ENCODE measurements around the gene UBE2U. TPM values are rescaled to one million over a fixed set of nuclear protein-coding genes. Genes with fewer than 3 reads are reported as not detected.

Gene UBE2U
- total and polyA plus RNA-seq, 9 donors, result not detected

- intact Hi-C loops (cut with DNase I), result no loop called here
- Histone ChIP-seq H3K27me3 (no peaks in the 10 kb centered on the region), H3K9me3 (no peaks in the 10 kb centered on the region), H3K4me3 (no peak overlapping the region), H3K27ac (no peak overlapping the region), H3K4me1 (ENCODE audit: insufficient read depth) (no peaks in the 10 kb centered on the region), H3K36me3 (no peaks in the 10 kb centered on the region)
- no peak for TF ChIP-seq CTCF (IDR thresholded peaks at IDR 0.05)
- no peak for TF ChIP-seq EP300 (IDR thresholded peaks at IDR 0.05)
- no peak for TF ChIP-seq POLR2A (IDR thresholded peaks at IDR 0.05)
- 44 to 46% (median 46%) methylated on average over 8 of the region's 8 CpGs for WGBS, 3 donors
- no peak for DNase-seq
Observed at GRCh38 chr1:64194168-64195080, 9.0 kb upstream of the UBE2U start.

- Histone ChIP-seq H3K4me3 (no peak overlapping the region), H3K4me1 (ENCODE audit: insufficient read depth) (no peaks in the 10 kb centered on the region), H3K27ac (no peak overlapping the region), H3K36me3 (no peaks in the 10 kb centered on the region), H3K9me3 (no peaks in the 10 kb centered on the region), H3K27me3 (no peaks in the 10 kb centered on the region)
- WGBS, 3 donors, result 7 to 10% (median 9%) methylated on average over 1 of the region's 1 CpG
- intact Hi-C loops (cut with DNase I), result no loop called here
- no peak for DNase-seq
- no peak for TF ChIP-seq POLR2A (IDR thresholded peaks at IDR 0.05)
- TF ChIP-seq EP300 (IDR thresholded peaks at IDR 0.05), result no peak
- no peak for TF ChIP-seq CTCF (IDR thresholded peaks at IDR 0.05)
Observed at GRCh38 chr1:64195081-64195395, 8.4 kb upstream of the UBE2U start.

GRCh38 chr1:64196074-64196870 is 7.2 kb upstream of the UBE2U start:
- H3K4me3 ChIP-seq, result no peak overlapping the region
- H3K27ac ChIP-seq, result no peak overlapping the region
- intact Hi-C loops (cut with DNase I), result no loop called here
- no peaks in the 10 kb centered on the region for H3K4me1 ChIP-seq (ENCODE audit: insufficient read depth)
- TF ChIP-seq CTCF (IDR thresholded peaks at IDR 0.05) (no peak), EP300 (IDR thresholded peaks at IDR 0.05) (no peak), POLR2A (IDR thresholded peaks at IDR 0.05) (no peak)
- WGBS, 3 donors, result 69 to 80% (median 76%) methylated on average over 8 of the region's 8 CpGs
- no peaks in the 10 kb centered on the region for H3K36me3 ChIP-seq
- H3K9me3 ChIP-seq, result no peaks in the 10 kb centered on the region
- H3K27me3 ChIP-seq, result no peaks in the 10 kb centered on the region
- no peak for DNase-seq

GRCh38 chr1:64197076-64197475 is 6.3 kb upstream of the UBE2U start:
- intact Hi-C loops (cut with DNase I), result no loop called here
- Histone ChIP-seq H3K27ac (no peak overlapping the region), H3K36me3 (no peaks in the 10 kb centered on the region), H3K9me3 (no peaks in the 10 kb centered on the region), H3K27me3 (no peaks in the 10 kb centered on the region), H3K4me1 (ENCODE audit: insufficient read depth) (no peaks in the 10 kb centered on the region), H3K4me3 (no peak overlapping the region)
- 93 to 98% (median 95%) methylated on average over 3 of the region's 3 CpGs for WGBS, 3 donors
- TF ChIP-seq EP300 (IDR thresholded peaks at IDR 0.05) (no peak), CTCF (IDR thresholded peaks at IDR 0.05) (no peak), POLR2A (IDR thresholded peaks at IDR 0.05) (no peak)
- no peak for DNase-seq

Data from ovary (tissue), 9 donors.